GM18520 (cell line): ENCODE data around the gene NIM1K.
A peak's percentile ranks its signal among the peaks of the same experiment; 100 is the strongest.
"Not testable (repeated sequence)": the region's sequence is repeated elsewhere in the genome, so short reads cannot be mapped to it uniquely, and the experiment has no call there.

Experiments used
- ATAC-seq: cut with Tn5 transposase; IDR thresholded peaks from one replicate; pipeline ENCODE4 v1.9.1; 2021; ENCODE audit not compliant: unreplicated experiment

NIM1K gene

GRCh38 chr5:43227655-43228054 lies 35.6 kb downstream of the NIM1K start:
- no peak for ATAC-seq

GRCh38 chr5:43230707-43231106 lies 38.7 kb downstream of the NIM1K start:
- ATAC-seq, result no peak

- ATAC-seq, result no peak
Measured at GRCh38 chr5:43231977-43232376, 40.0 kb downstream of the NIM1K start.

- ATAC-seq, result no peak
Measured at GRCh38 chr5:43232943-43233833, 41.2 kb downstream of the NIM1K start.

- no peak for ATAC-seq
Measured at GRCh38 chr5:43233946-43234345, 41.9 kb downstream of the NIM1K start.

- ATAC-seq, result no peak
Measured at GRCh38 chr5:43236653-43237355, 44.8 kb downstream of the NIM1K start.

GRCh38 chr5:43242196-43242595 lies 50.2 kb downstream of the NIM1K start:
- ATAC-seq, result no peak

GRCh38 chr5:43243270-43243669 lies 51.2 kb downstream of the NIM1K start:
- no peak for ATAC-seq

- peak; percentile 70 for ATAC-seq
Measured at GRCh38 chr5:43244823-43245565, 53.0 kb downstream of the NIM1K start.

- peak; percentile 41 for ATAC-seq
Measured at GRCh38 chr5:43245724-43246385, 53.8 kb downstream of the NIM1K start.

- no peak for ATAC-seq
Measured at GRCh38 chr5:43251754-43252153, 59.7 kb downstream of the NIM1K start.

GRCh38 chr5:43255704-43256103 lies 63.7 kb downstream of the NIM1K start:
- ATAC-seq, result no peak

- no peak for ATAC-seq
Measured at GRCh38 chr5:43256261-43256966, 64.4 kb downstream of the NIM1K start.

- ATAC-seq, result no peak
Measured at GRCh38 chr5:43258116-43258515, 66.1 kb downstream of the NIM1K start.

- not testable (repeated sequence) for ATAC-seq
Measured at GRCh38 chr5:43262269-43262668, 70.2 kb downstream of the NIM1K start.

- ATAC-seq, result peak; percentile 85
Measured at GRCh38 chr5:43268188-43268820, 76.3 kb downstream of the NIM1K start.

GRCh38 chr5:43270645-43271044 lies 78.6 kb downstream of the NIM1K start:
- ATAC-seq, result no peak

GRCh38 chr5:43273552-43273951 lies 81.5 kb downstream of the NIM1K start:
- no peak for ATAC-seq

- ATAC-seq, result no peak
Measured at GRCh38 chr5:43274435-43275114, 82.5 kb downstream of the NIM1K start.
